GM12874 (cell line): ENCODE data around the gene TXNDC17.

ENCODE experiments used
- CTCF ChIP-seq: IDR thresholded peaks from 2 replicates; pipeline ENCODE4 v1.5.1; 2011; ENCODE audit warnings: low read depth, mild to moderate bottlenecking, control low read depth, low read length, moderate library complexity; ENCODE audit not compliant: insufficient read depth

The TXNDC17 gene

GRCh38 chr17:6660805-6661463 lies 20.1 kb downstream of the TXNDC17 start:
- TF ChIP-seq CTCF, result no peak

- no peak for TF ChIP-seq CTCF
Observed at GRCh38 chr17:6661464-6661848, 20.6 kb downstream of the TXNDC17 start.

GRCh38 chr17:6666077-6666521 lies 25.2 kb downstream of the TXNDC17 start:
- TF ChIP-seq CTCF, result peak; percentile 86

GRCh38 chr17:6666557-6666956 lies 25.7 kb downstream of the TXNDC17 start:
- TF ChIP-seq CTCF, result no peak

GRCh38 chr17:6667516-6667915 lies 26.7 kb downstream of the TXNDC17 start:
- no peak for TF ChIP-seq CTCF

GRCh38 chr17:6668219-6668618 lies 27.4 kb downstream of the TXNDC17 start:
- TF ChIP-seq CTCF, result no peak

GRCh38 chr17:6668727-6669425 lies 28.0 kb downstream of the TXNDC17 start:
- TF ChIP-seq CTCF, result no peak
